Loucy (cell line): ENCODE results near the gene SIGLEC14.
"Not testable (repeated sequence)": the region's sequence is repeated elsewhere in the genome, so short reads cannot be mapped to it uniquely, and the experiment has no call there.

Experiments used
- H2AFZ ChIP-seq: fragments of 200-600 bp; sonication (generic); 2 replicates; pipeline ENCODE4 v1.6.0; 2016; ENCODE audit warnings: antibody characterized with exemption, mild to moderate bottlenecking, low read length, moderate library complexity
- H3F3A ChIP-seq: fragments of 200-600 bp; 2 replicates; pipeline ENCODE4 v1.6.0; 2016; ENCODE audit warnings: antibody characterized with exemption, low read depth, mild to moderate bottlenecking
- H3K27me3 ChIP-seq: fragments of 200-600 bp; sonication (generic); 2 replicates; pipeline ENCODE4 v1.6.1; 2014; ENCODE audit warnings: low read length, mild to moderate bottlenecking; ENCODE audit not compliant: insufficient read depth, poor library complexity, severe bottlenecking
- H3K36me3 ChIP-seq: fragments of 200-600 bp; sonication (generic); 2 replicates; pipeline ENCODE4 v1.6.1; 2016; ENCODE audit warnings: low read length; ENCODE audit not compliant: insufficient read depth
- H3K4me1 ChIP-seq: fragments of 200-600 bp; sonication (generic); 2 replicates; pipeline ENCODE4 v1.5.1; 2014; ENCODE audit warnings: low read length, mild to moderate bottlenecking; ENCODE audit not compliant: insufficient read depth, poor library complexity, severe bottlenecking
- H3K4me2 ChIP-seq: fragments of 200-600 bp; sonication (generic); 2 replicates; pipeline ENCODE4 v1.6.0; 2014; ENCODE audit warnings: antibody characterized with exemption, low read length, low read depth, mild to moderate bottlenecking; ENCODE audit not compliant: poor library complexity, severe bottlenecking
- H3K4me3 ChIP-seq: fragments of 200-600 bp; sonication (generic); 2 replicates; pipeline ENCODE4 v1.5.1; 2014; ENCODE audit warnings: low read length, mild to moderate bottlenecking, mixed read lengths; ENCODE audit not compliant: poor library complexity, severe bottlenecking
- H3K79me2 ChIP-seq: fragments of 200-600 bp; sonication (generic); 2 replicates; pipeline ENCODE4 v1.6.1; 2014; ENCODE audit warnings: low read length; ENCODE audit not compliant: insufficient read depth
- H3K9ac ChIP-seq: fragments of 200-600 bp; sonication (generic); 2 replicates; pipeline ENCODE4 v1.6.0; 2014; ENCODE audit warnings: mild to moderate bottlenecking, low read depth, low read length, moderate library complexity; ENCODE audit not compliant: poor library complexity, severe bottlenecking
- H3K9me2 ChIP-seq: fragments of 200-600 bp; sonication (generic); replicated peaks from 2 replicates; pipeline ENCODE4 v1.6.1; 2016; ENCODE audit warnings: low read depth, low read length, mixed read lengths
- H3K9me3 ChIP-seq: fragments of 200-600 bp; sonication (generic); 2 replicates; pipeline ENCODE4 v1.6.1; 2014; ENCODE audit warnings: mild to moderate bottlenecking, antibody characterized with exemption, low read length, low read depth; ENCODE audit not compliant: insufficient read depth
- H4K20me1 ChIP-seq: fragments of 200-600 bp; sonication (generic); 2 replicates; pipeline ENCODE4 v1.6.0; 2014; ENCODE audit warnings: antibody characterized with exemption, low read length, mild to moderate bottlenecking; ENCODE audit not compliant: insufficient read depth, poor library complexity, severe bottlenecking
- CTCF ChIP-seq: fragments of 200-600 bp; sonication (generic); conservative IDR thresholded peaks from 2 replicates; pipeline ENCODE4 v1.5.1; 2014; ENCODE audit warnings: mild to moderate bottlenecking, antibody characterized with exemption, low read length
- EZH2phosphoT487 ChIP-seq: fragments of 200-600 bp; IDR thresholded peaks from 2 replicates; pipeline ENCODE4 v1.6.1; 2018; ENCODE audit warnings: antibody characterized with exemption, mild to moderate bottlenecking, moderate library complexity, borderline replicate concordance

Gene SIGLEC14, protein sequence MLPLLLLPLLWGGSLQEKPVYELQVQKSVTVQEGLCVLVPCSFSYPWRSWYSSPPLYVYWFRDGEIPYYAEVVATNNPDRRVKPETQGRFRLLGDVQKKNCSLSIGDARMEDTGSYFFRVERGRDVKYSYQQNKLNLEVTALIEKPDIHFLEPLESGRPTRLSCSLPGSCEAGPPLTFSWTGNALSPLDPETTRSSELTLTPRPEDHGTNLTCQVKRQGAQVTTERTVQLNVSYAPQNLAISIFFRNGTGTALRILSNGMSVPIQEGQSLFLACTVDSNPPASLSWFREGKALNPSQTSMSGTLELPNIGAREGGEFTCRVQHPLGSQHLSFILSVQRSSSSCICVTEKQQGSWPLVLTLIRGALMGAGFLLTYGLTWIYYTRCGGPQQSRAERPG

GRCh38 chr19:51646730-51647129, at the start of gene SIGLEC14:
Gene SIGLEC14, minus strand, starts transcription at chr19:51646825. Its CDS starts 66 bp downstream, at chr19:51646759.
- H3K4me2 ChIP-seq, H3K4me1 ChIP-seq, H2AFZ ChIP-seq, H3F3A ChIP-seq, H3K9ac ChIP-seq, H3K36me3 ChIP-seq, H3K9me2 ChIP-seq, H3K79me2 ChIP-seq, H3K27me3 ChIP-seq, H3K9me3 ChIP-seq, H4K20me1 ChIP-seq, H3K4me3 ChIP-seq: not testable (repeated sequence)

GRCh38 chr19:51695702-51696315, 49.2 kb upstream of the SIGLEC14 start:
- peaks cover 10% of the 10 kb centered on the region; the same call in 1 of the 2 replicates for H3K36me3 ChIP-seq
- H3K9me3 ChIP-seq: no peaks in the 10 kb centered on the region
- H3K9me2 ChIP-seq: no peaks in the 10 kb centered on the region
- H2AFZ ChIP-seq: no peak overlapping the region
- peaks cover 14% of the 10 kb centered on the region for H3K4me1 ChIP-seq
- TF ChIP-seq EZH2phosphoT487: no peak
- H3K4me2 ChIP-seq: no peak overlapping the region
- H3K79me2 ChIP-seq: peaks cover 28% of the 10 kb centered on the region
- H3K4me3 ChIP-seq: no peak overlapping the region
- no peak overlapping the region for H3K9ac ChIP-seq
- no peaks in the 10 kb centered on the region for H3F3A ChIP-seq
- no peaks in the 10 kb centered on the region for H3K27me3 ChIP-seq
- H4K20me1 ChIP-seq: peaks cover 19% of the 10 kb centered on the region

GRCh38 chr19:51695088-51695487, 48.5 kb upstream of the SIGLEC14 start:
- Histone ChIP-seq H3K4me1 (peaks cover 20% of the 10 kb centered on the region), H3K9me2 (no peaks in the 10 kb centered on the region), H3K9ac (no peak overlapping the region), H3K36me3 (peaks cover 10% of the 10 kb centered on the region; the same call in 1 of the 2 replicates), H3K27me3 (no peaks in the 10 kb centered on the region), H2AFZ (no peak overlapping the region), H3K79me2 (peaks cover 35% of the 10 kb centered on the region), H3K4me3 (no peak overlapping the region), H4K20me1 (peaks cover 27% of the 10 kb centered on the region), H3F3A (no peaks in the 10 kb centered on the region), H3K4me2 (no peak overlapping the region), H3K9me3 (no peaks in the 10 kb centered on the region)
- TF ChIP-seq EZH2phosphoT487 (no peak), CTCF (no peak)

GRCh38 chr19:51694318-51695085, 47.9 kb upstream of the SIGLEC14 start:
- Histone ChIP-seq H3K4me3 (no peak overlapping the region), H3K9ac (no peak overlapping the region), H3K27me3 (no peaks in the 10 kb centered on the region), H3K9me3 (no peaks in the 10 kb centered on the region), H3F3A (no peaks in the 10 kb centered on the region), H3K36me3 (peaks cover 10% of the 10 kb centered on the region; the same call in 1 of the 2 replicates), H3K79me2 (peaks cover 41% of the 10 kb centered on the region), H3K4me2 (no peak overlapping the region), H2AFZ (no peak overlapping the region), H3K9me2 (no peaks in the 10 kb centered on the region), H4K20me1 (peaks cover 29% of the 10 kb centered on the region), H3K4me1 (peaks cover 22% of the 10 kb centered on the region)
- TF ChIP-seq CTCF (no peak), EZH2phosphoT487 (no peak)
